Measurements from ENCODE around the gene FEM1B. TPM values are rescaled to one million over a fixed set of nuclear protein-coding genes. Genes with fewer than 3 reads are reported as not detected.

The FEM1B gene
- total and polyA plus RNA-seq, 2 donors (not counting 1 experiment from before 2014, with no cell fraction given), result 38.2 to 48.4 TPM

GRCh38 chr15:68336516-68336915 is 59.0 kb downstream of the FEM1B start:
- no peak overlapping the region for H2AFZ ChIP-seq (ENCODE audit: low read length)
- no peak overlapping the region for H3K4me2 ChIP-seq (ENCODE audit: extremely low read depth, insufficient read depth, low read length)
- H3K27ac ChIP-seq (ENCODE audit: insufficient read depth, low read length), result no peak overlapping the region
- H3K79me2 ChIP-seq (ENCODE audit: control insufficient read depth, insufficient read depth, low read length), result no peaks in the 10 kb centered on the region
- H3K27me3 ChIP-seq (ENCODE audit: control insufficient read depth, insufficient read depth, low read length), result peaks cover 4% of the 10 kb centered on the region
- no peak overlapping the region for H3K4me3 ChIP-seq (replicated peaks in 1 of 4; ENCODE audit: control extremely low read depth in 1 of 4, insufficient read depth in 1 of 4, low read depth in 3 of 4, low read length in 4 of 4)
- TF ChIP-seq EZH2 (IDR thresholded peaks at IDR 0.05; ENCODE audit: low read length, missing control alignments), result no peak
- TF ChIP-seq, protein P1, sequence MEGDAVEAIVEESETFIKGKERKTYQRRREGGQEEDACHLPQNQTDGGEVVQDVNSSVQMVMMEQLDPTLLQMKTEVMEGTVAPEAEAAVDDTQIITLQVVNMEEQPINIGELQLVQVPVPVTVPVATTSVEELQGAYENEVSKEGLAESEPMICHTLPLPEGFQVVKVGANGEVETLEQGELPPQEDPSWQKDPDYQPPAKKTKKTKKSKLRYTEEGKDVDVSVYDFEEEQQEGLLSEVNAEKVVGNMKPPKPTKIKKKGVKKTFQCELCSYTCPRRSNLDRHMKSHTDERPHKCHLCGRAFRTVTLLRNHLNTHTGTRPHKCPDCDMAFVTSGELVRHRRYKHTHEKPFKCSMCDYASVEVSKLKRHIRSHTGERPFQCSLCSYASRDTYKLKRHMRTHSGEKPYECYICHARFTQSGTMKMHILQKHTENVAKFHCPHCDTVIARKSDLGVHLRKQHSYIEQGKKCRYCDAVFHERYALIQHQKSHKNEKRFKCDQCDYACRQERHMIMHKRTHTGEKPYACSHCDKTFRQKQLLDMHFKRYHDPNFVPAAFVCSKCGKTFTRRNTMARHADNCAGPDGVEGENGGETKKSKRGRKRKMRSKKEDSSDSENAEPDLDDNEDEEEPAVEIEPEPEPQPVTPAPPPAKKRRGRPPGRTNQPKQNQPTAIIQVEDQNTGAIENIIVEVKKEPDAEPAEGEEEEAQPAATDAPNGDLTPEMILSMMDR (conservative IDR thresholded peaks at IDR 0.05 in 1 of 2, IDR thresholded peaks at IDR 0.05 in 1 of 2; ENCODE audit: low read depth in 1 of 2, low read length in 2 of 2), result no peak
- peaks cover 19% of the 10 kb centered on the region for H3K4me1 ChIP-seq (ENCODE audit: control insufficient read depth, extremely low read depth, insufficient read depth, low read length)
- H4K20me1 ChIP-seq (ENCODE audit: control insufficient read depth, extremely low read depth, insufficient read depth, low read length), result no peaks in the 10 kb centered on the region
- DNase-seq (ENCODE audit: low read depth in 2 of 2), result no peak
- H3K9ac ChIP-seq (ENCODE audit: insufficient read depth, low read length), result no peak overlapping the region
- H3K9me3 ChIP-seq (ENCODE audit: control insufficient read depth, insufficient read depth, low read depth, low read length), result no peaks in the 10 kb centered on the region
- no peaks in the 10 kb centered on the region for H3K36me3 ChIP-seq (ENCODE audit: control insufficient read depth, insufficient read depth, low read length)

DNA sequence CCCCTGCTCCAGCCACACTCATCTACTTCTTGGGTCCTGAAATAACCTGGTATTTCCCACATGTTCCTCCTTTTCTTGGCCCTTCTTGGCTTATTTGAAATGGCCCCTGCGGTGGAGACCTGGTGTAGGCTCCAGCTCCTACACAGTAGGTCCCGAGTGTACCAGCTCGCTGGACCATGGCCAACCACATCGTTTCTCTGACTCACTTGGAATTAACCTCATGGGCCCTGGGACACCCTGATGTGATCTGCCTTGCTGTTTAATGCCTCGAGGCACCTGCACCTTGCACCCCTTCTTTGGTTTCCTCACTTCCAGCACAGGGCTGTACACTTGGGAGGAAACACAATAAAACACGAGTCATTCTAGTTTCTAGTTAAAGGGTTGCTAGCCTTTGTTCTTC is 60.3 kb downstream of the FEM1B start:
- H4K20me1 ChIP-seq (ENCODE audit: control insufficient read depth, extremely low read depth, insufficient read depth, low read length), result no peaks in the 10 kb centered on the region
- H3K9ac ChIP-seq (ENCODE audit: insufficient read depth, low read length), result no peak overlapping the region
- no peak overlapping the region for H3K4me2 ChIP-seq (ENCODE audit: extremely low read depth, insufficient read depth, low read length)
- DNase-seq (ENCODE audit: low read depth in 2 of 2), result no peak
- H3K4me3 ChIP-seq (replicated peaks in 1 of 4; ENCODE audit: control extremely low read depth in 1 of 4, insufficient read depth in 1 of 4, low read depth in 3 of 4, low read length in 4 of 4), result no peak overlapping the region
- peaks cover 4% of the 10 kb centered on the region for H3K27me3 ChIP-seq (ENCODE audit: control insufficient read depth, insufficient read depth, low read length)
- H3K36me3 ChIP-seq (ENCODE audit: control insufficient read depth, insufficient read depth, low read length), result no peaks in the 10 kb centered on the region
- no peak overlapping the region for H2AFZ ChIP-seq (ENCODE audit: low read length)
- TF ChIP-seq EZH2 (IDR thresholded peaks at IDR 0.05; ENCODE audit: low read length, missing control alignments), result no peak
- TF ChIP-seq, protein P1 (conservative IDR thresholded peaks at IDR 0.05 in 1 of 2, IDR thresholded peaks at IDR 0.05 in 1 of 2; ENCODE audit: low read depth in 1 of 2, low read length in 2 of 2), result no peak
- H3K27ac ChIP-seq (ENCODE audit: insufficient read depth, low read length), result no peak overlapping the region
- peaks cover 22% of the 10 kb centered on the region for H3K4me1 ChIP-seq (ENCODE audit: control insufficient read depth, extremely low read depth, insufficient read depth, low read length)
- H3K79me2 ChIP-seq (ENCODE audit: control insufficient read depth, insufficient read depth, low read length), result no peaks in the 10 kb centered on the region
- H3K9me3 ChIP-seq (ENCODE audit: control insufficient read depth, insufficient read depth, low read depth, low read length), result no peaks in the 10 kb centered on the region

GRCh38 chr15:68339481-68339880 is 61.9 kb downstream of the FEM1B start:
- no peak overlapping the region for H3K4me3 ChIP-seq (replicated peaks in 1 of 4; ENCODE audit: control extremely low read depth in 1 of 4, insufficient read depth in 1 of 4, low read depth in 3 of 4, low read length in 4 of 4)
- H3K9me3 ChIP-seq (ENCODE audit: control insufficient read depth, insufficient read depth, low read depth, low read length), result no peaks in the 10 kb centered on the region
- no peak overlapping the region for H3K27ac ChIP-seq (ENCODE audit: insufficient read depth, low read length)
- no peak overlapping the region for H2AFZ ChIP-seq (ENCODE audit: low read length)
- no peaks in the 10 kb centered on the region for H4K20me1 ChIP-seq (ENCODE audit: control insufficient read depth, extremely low read depth, insufficient read depth, low read length)
- no peak for DNase-seq (ENCODE audit: low read depth in 2 of 2)
- no peak overlapping the region for H3K4me2 ChIP-seq (ENCODE audit: extremely low read depth, insufficient read depth, low read length)
- H3K4me1 ChIP-seq (ENCODE audit: control insufficient read depth, extremely low read depth, insufficient read depth, low read length), result peaks cover 12% of the 10 kb centered on the region
- TF ChIP-seq, protein P1 (conservative IDR thresholded peaks at IDR 0.05 in 1 of 2, IDR thresholded peaks at IDR 0.05 in 1 of 2; ENCODE audit: low read depth in 1 of 2, low read length in 2 of 2), result no peak
- TF ChIP-seq EZH2 (IDR thresholded peaks at IDR 0.05; ENCODE audit: low read length, missing control alignments), result no peak
- peaks cover 6% of the 10 kb centered on the region for H3K27me3 ChIP-seq (ENCODE audit: control insufficient read depth, insufficient read depth, low read length)
- H3K9ac ChIP-seq (ENCODE audit: insufficient read depth, low read length), result no peak overlapping the region
- H3K79me2 ChIP-seq (ENCODE audit: control insufficient read depth, insufficient read depth, low read length), result no peaks in the 10 kb centered on the region
- H3K36me3 ChIP-seq (ENCODE audit: control insufficient read depth, insufficient read depth, low read length), result no peaks in the 10 kb centered on the region

Data from fibroblast of lung (primary cell).